Astrocyte (in vitro differentiated cells and primary cell): Measurements from ENCODE around the gene SPC25.

Source experiments
- CTCF ChIP-seq: IDR thresholded peaks from 2 replicates; pipeline ENCODE4 v1.5.1; 2011; ENCODE audit warnings: low read depth, mild to moderate bottlenecking, inconsistent platforms, low read length, moderate library complexity; ENCODE audit not compliant: insufficient read depth
- EZH2 ChIP-seq: IDR thresholded peaks from 2 replicates; pipeline ENCODE4 v1.6.1; 2012; ENCODE audit warnings: mild to moderate bottlenecking, low read length, inconsistent platforms; ENCODE audit not compliant: insufficient read depth

GRCh38 chr2:168928113-168928831, 38.0 kb upstream of the SPC25 start:
- TF ChIP-seq CTCF (no peak), EZH2 (no peak)
